H9 (cell line): ENCODE measurements around the gene ASGR2. TPM values are rescaled to one million over a fixed set of nuclear protein-coding genes. Genes with fewer than 3 reads are reported as not detected.

ENCODE experiments used
- DNase-seq: peaks from one replicate; pipeline ENCODE4 v3.0.0-alpha.2; 2017
- H2AFZ ChIP-seq: one replicate; pipeline ENCODE4 v1.6.1; 2013; ENCODE audit warnings: mild to moderate bottlenecking, low read length, control low read depth, moderate library complexity
- H2AK5ac ChIP-seq: 2 replicates; pipeline ENCODE4 v1.6.1; 2013; ENCODE audit warnings: low read length, control low read depth, mixed read lengths; ENCODE audit not compliant: insufficient read length
- H2BK120ac ChIP-seq: one replicate; pipeline ENCODE4 v1.6.1; 2013; ENCODE audit warnings: low read depth, mild to moderate bottlenecking, low read length, control low read depth, inconsistent platforms; ENCODE audit not compliant: poor library complexity, severe bottlenecking
- H2BK12ac ChIP-seq: 2 replicates; pipeline ENCODE4 v1.6.1; 2013; ENCODE audit warnings: low read length, control low read depth, mixed read lengths, low read depth; ENCODE audit not compliant: insufficient read length
- H2BK15ac ChIP-seq: 2 replicates; pipeline ENCODE4 v1.6.1; 2013; ENCODE audit warnings: low read depth, low read length, control low read depth
- H2BK20ac ChIP-seq: one replicate; pipeline ENCODE4 v1.6.1; 2013; ENCODE audit warnings: low read depth, mild to moderate bottlenecking, low read length, control low read depth, inconsistent platforms; ENCODE audit not compliant: poor library complexity, severe bottlenecking
- H2BK5ac ChIP-seq: 2 replicates; pipeline ENCODE4 v1.6.1; 2013; ENCODE audit warnings: low read length, control low read depth, mixed read lengths; ENCODE audit not compliant: insufficient read length
- H3K14ac ChIP-seq: 2 replicates; pipeline ENCODE4 v1.6.1; 2013; ENCODE audit warnings: low read length, control low read depth; ENCODE audit not compliant: insufficient read depth
- H3K18ac ChIP-seq: 2 replicates; pipeline ENCODE4 v1.6.1; 2013; ENCODE audit warnings: low read depth, mild to moderate bottlenecking, mixed read lengths, low read length, control low read depth; ENCODE audit not compliant: insufficient read length
- H3K23ac ChIP-seq: 2 replicates; pipeline ENCODE4 v1.6.1; 2013; ENCODE audit warnings: low read length, control low read depth, mixed read lengths, low read depth; ENCODE audit not compliant: insufficient read length
- H3K23me2 ChIP-seq: 2 replicates; pipeline ENCODE4 v1.6.1; 2013; ENCODE audit warnings: low read depth, mild to moderate bottlenecking, mixed read lengths, low read length, control low read depth; ENCODE audit not compliant: insufficient read length, poor library complexity, severe bottlenecking
- H3K27ac ChIP-seq: 2 replicates; pipeline ENCODE4 v1.5.1; 2013; ENCODE audit warnings: low read length, control low read depth, mixed read lengths, low read depth; ENCODE audit not compliant: insufficient read length
- H3K27me3 ChIP-seq: 2 replicates; pipeline ENCODE4 v1.6.1; 2013; ENCODE audit warnings: low read length, control low read depth, inconsistent platforms; ENCODE audit not compliant: insufficient read depth
- H3K4ac ChIP-seq: 2 replicates; pipeline ENCODE4 v1.6.1; 2013; ENCODE audit warnings: low read depth, mild to moderate bottlenecking, control low read depth, inconsistent platforms, low read length, moderate library complexity
- H3K4me1 ChIP-seq: 2 replicates; pipeline ENCODE4 v1.6.1; 2013; ENCODE audit warnings: low read length, control low read depth, inconsistent platforms; ENCODE audit not compliant: insufficient read depth
- H3K4me2 ChIP-seq: 2 replicates; pipeline ENCODE4 v1.6.1; 2013; ENCODE audit warnings: low read length, control low read depth, mixed read lengths; ENCODE audit not compliant: insufficient read length, insufficient read depth
- H3K56ac ChIP-seq: 2 replicates; pipeline ENCODE4 v1.6.1; 2013; ENCODE audit warnings: low read depth, mild to moderate bottlenecking, mixed read lengths, low read length, control low read depth; ENCODE audit not compliant: insufficient read length
- H3K79me1 ChIP-seq: 2 replicates; pipeline ENCODE4 v1.6.1; 2013; ENCODE audit warnings: low read depth, mild to moderate bottlenecking, moderate library complexity, low read length, control low read depth, inconsistent platforms; ENCODE audit not compliant: insufficient read depth, poor library complexity, severe bottlenecking
- H3K79me2 ChIP-seq: 2 replicates; pipeline ENCODE4 v1.6.1; 2013; ENCODE audit warnings: low read length, control low read depth, inconsistent platforms; ENCODE audit not compliant: insufficient read depth
- H3K9ac ChIP-seq: 2 replicates; pipeline ENCODE4 v1.6.1; 2013; ENCODE audit warnings: low read length, control low read depth, mixed read lengths; ENCODE audit not compliant: insufficient read length; ENCODE audit errors: extremely low read depth
- H3K9me3 ChIP-seq: one replicate; pipeline ENCODE4 v1.6.1; 2013; ENCODE audit warnings: low read depth, low read length, inconsistent platforms; ENCODE audit not compliant: control insufficient read depth
- H3T11ph ChIP-seq: one replicate; pipeline ENCODE4 v1.6.1; 2013; ENCODE audit warnings: mild to moderate bottlenecking, low read length, control low read depth, inconsistent platforms
- H4K20me1 ChIP-seq: one replicate; pipeline ENCODE4 v1.6.1; 2013; ENCODE audit not compliant: control insufficient read depth, insufficient read length, insufficient read depth
- H4K5ac ChIP-seq: 2 replicates; pipeline ENCODE4 v1.6.1; 2013; ENCODE audit warnings: low read depth, mild to moderate bottlenecking, mixed read lengths, low read length, control low read depth; ENCODE audit not compliant: insufficient read length
- H4K8ac ChIP-seq: replicated peaks from 2 replicates; pipeline ENCODE4 v1.6.1; 2013; ENCODE audit warnings: low read length, control low read depth, mixed read lengths, low read depth; ENCODE audit not compliant: insufficient read length
- H4K91ac ChIP-seq: 2 replicates; pipeline ENCODE4 v1.6.1; 2013; ENCODE audit warnings: low read depth, mild to moderate bottlenecking, moderate library complexity, mixed read lengths, low read length, control low read depth; ENCODE audit not compliant: insufficient read length
- H3K27ac Mint-ChIP-seq, 3 experiments: 2 replicates in 2 of 3; 3 replicates in 1 of 3; pipeline ENCODE4 v1.8.0; 2020 to 2021; ENCODE audit warnings: mixed read lengths in 3 of 3, mild to moderate bottlenecking in 1 of 3, moderate library complexity in 1 of 3
- H3K27me3 Mint-ChIP-seq: 2 replicates; pipeline ENCODE4 v1.8.0; 2021; ENCODE audit warnings: low read depth, mild to moderate bottlenecking, moderate library complexity, mixed read lengths
- H3K36me3 Mint-ChIP-seq, 3 experiments: 2 replicates in 2 of 3; 3 replicates in 1 of 3; pipeline ENCODE4 v1.8.0; 2020 to 2021; ENCODE audit warnings: low read depth in 3 of 3, mixed read lengths in 3 of 3; ENCODE audit not compliant: insufficient read depth in 1 of 3
- H3K4me1 Mint-ChIP-seq, 2 experiments: 2 replicates each; pipeline ENCODE4 v1.8.0; 2020; ENCODE audit warnings: mixed read lengths in 2 of 2
- H3K4me3 Mint-ChIP-seq, 2 experiments: 2 replicates in 1 of 2; 3 replicates in 1 of 2; pipeline ENCODE4 v1.8.0; 2020 to 2021; ENCODE audit warnings: mild to moderate bottlenecking in 2 of 2, mixed read lengths in 2 of 2, moderate library complexity in 1 of 2
- H3K9me3 Mint-ChIP-seq, 2 experiments: 2 replicates in 1 of 2; 3 replicates in 1 of 2; pipeline ENCODE4 v1.8.0; 2020; ENCODE audit warnings: mild to moderate bottlenecking in 2 of 2, mixed read lengths in 2 of 2, moderate library complexity in 1 of 2
- CTCF ChIP-seq: fragments of 200-600 bp; sonication (generic); conservative IDR thresholded peaks from 3 replicates; pipeline ENCODE4 v1.8.0; 2021; ENCODE audit warnings: antibody characterized with exemption, mild to moderate bottlenecking
- WGBS: extraction: QIAGEN DNeasy Blood & Tissue Kit; methylation state at CpG from one replicate; pipeline ENCODE4 v1.1.7; 2013; ENCODE audit warnings: missing lambda C conversion rate, low lambda C conversion rate, mixed read lengths; ENCODE audit not compliant: insufficient read length; ENCODE audit errors: extremely low coverage; 5-methylcytosine and 5-hydroxymethylcytosine counted together
- total RNA-seq: library from RNA; stranded (reverse); gene quantifications from 2 replicates; pipeline ENCODE4 v1.2.1, GENCODE V29; 2021

ASGR2 gene
- total RNA-seq, 1 experiment from 2014 or later: not detected

- Mint-ChIP-seq H3K36me3 (no peaks in the 10 kb centered on the region), H3K4me1 (peaks cover 34 to 40% of the 10 kb centered on the region in 2 experiments)
- H2BK5ac ChIP-seq: no peak overlapping the region
Measured at GRCh38 chr17:7139400-7139799, 24.8 kb upstream of the ASGR2 start.

More at GRCh38 chr17:7139400-7139799, 24.8 kb upstream of the ASGR2 start:
- Histone ChIP-seq H2BK20ac (no peak overlapping the region), H4K5ac (no peak overlapping the region), H2AFZ (no peak overlapping the region), H4K91ac (no peak overlapping the region), H3K23ac (no peak overlapping the region), H3T11ph (no peak overlapping the region), H3K4me1 (peaks cover 2% of the 10 kb centered on the region; the same call in 1 of the 2 replicates), H3K79me2 (no peaks in the 10 kb centered on the region), H3K27me3 (no peaks in the 10 kb centered on the region), H3K4ac (no peak overlapping the region), H3K9ac (no peak overlapping the region), H2BK15ac (no peak overlapping the region), H4K8ac (no peak overlapping the region), H4K20me1 (no peaks in the 10 kb centered on the region), H3K79me1 (no peaks in the 10 kb centered on the region), H3K9me3 (no peaks in the 10 kb centered on the region), H2BK12ac (no peak overlapping the region), H3K18ac (no peak overlapping the region), H3K4me2 (no peak overlapping the region), H3K27ac (no peak overlapping the region), H2BK120ac (no peak overlapping the region), H3K14ac (no peak overlapping the region), H3K23me2 (no peaks in the 10 kb centered on the region), H2AK5ac (no peak overlapping the region), H3K56ac (no peak overlapping the region)
- no peak overlapping the region for H3K27ac Mint-ChIP-seq
- peaks cover 43% of the 10 kb centered on the region for H3K27me3 Mint-ChIP-seq
- H3K9me3 Mint-ChIP-seq: no peaks in the 10 kb centered on the region
- no peak for TF ChIP-seq CTCF
- DNase-seq: no peak
- H3K4me3 Mint-ChIP-seq: peak overlapping the region in 1 of 2 experiments; percentile 38; a peak in 1 of 5 replicates
- WGBS: no CpG with 5 or more reads among the region's 10 CpGs
